DMS79 treated with DMSO at 0.1 percent for 48 hours (cell line): ENCODE measurements around the gene MFNG.

Experiments
- DNase-seq: peaks from one replicate; lab custom pipeline; 2025; lab: John Stamatoyannopoulos, UW

The MFNG gene

DNA sequence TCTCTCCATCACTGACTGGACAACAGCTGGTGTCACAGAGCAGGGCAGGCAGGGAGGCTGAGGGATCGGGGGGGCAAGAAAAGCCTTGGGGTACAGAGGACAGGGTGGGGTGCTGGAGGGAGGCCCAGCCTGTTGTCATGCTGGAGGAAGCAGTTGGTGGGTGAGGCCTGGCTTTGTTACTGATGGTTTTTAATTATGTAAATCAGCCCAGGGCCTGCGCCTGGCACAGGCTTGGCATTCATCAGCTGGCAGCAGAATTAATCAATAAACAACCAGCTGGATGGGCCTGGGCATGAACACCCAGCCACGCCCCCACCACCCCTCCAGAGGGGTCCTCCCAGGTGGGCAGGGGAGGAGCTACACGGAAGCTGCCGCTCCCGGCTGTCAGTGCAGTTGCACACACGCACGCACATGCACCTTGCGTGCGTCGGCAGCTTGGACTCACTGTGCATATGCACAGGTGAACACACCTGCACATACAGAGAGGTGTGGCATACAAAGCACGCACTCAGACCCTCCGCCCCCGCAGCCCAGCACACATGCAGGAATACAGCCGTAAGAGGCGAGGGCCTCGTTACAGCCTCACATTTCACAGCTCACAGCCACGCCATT, 37.6 kb downstream of the MFNG start:
- DNase-seq, result peak; percentile 65

DNA sequence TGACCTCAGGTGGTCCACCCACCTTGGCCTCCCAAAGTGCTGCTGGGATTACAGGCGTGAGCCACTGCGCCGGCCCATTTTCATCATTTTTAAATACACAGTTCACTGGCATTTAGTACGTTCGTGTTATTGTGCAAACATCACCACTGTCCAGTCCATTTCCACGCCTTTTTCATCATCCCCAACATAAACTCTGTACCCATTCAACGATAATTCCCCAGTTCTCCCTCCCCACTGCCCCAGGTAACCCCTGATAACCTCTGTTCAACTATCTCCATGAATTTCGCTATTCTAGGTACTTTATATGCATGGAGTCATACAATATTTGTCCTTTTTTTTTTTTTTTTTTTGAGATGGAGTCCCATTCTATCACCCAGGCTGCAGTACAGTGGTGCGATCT, 40.7 kb downstream of the MFNG start:
- no peak for DNase-seq

DNA sequence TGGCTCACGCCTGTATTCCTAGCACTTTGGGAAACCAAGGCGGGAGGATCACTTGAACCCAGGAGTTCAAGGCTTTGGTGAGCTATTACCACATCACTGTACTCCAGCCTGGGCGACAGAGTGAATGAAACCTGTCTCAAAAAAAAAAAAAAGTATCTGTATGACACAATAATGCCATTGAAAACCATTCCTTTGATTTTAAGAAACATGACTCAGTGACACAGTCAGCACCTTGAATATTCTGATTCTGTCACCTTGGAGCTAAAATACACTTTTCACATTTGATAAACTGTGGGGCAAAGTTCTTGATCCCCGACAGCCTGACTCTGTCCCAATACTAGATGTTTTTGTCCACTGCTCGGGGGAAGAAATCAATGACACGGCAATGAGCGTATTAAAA, 42.2 kb downstream of the MFNG start:
- DNase-seq, result no peak

DNA sequence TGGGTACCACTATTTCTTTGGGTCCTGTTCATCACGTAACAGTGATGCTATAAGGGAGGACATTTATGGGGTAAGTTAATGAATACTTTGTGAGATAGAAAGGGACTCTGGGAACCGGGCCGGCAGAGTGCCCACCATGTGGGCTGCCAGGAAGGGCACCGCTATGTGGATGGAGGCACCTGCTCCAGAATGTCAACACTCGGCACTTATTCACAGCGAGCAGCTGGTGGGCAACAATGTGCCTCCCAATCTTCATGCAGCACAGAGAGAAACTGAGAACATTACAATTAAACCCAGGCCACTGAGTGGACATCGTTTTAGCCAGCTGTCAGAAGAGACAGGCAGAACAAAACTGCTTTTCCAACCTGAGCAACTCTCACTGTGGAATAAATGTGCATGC, 43.1 kb downstream of the MFNG start:
- no peak for DNase-seq

DNA sequence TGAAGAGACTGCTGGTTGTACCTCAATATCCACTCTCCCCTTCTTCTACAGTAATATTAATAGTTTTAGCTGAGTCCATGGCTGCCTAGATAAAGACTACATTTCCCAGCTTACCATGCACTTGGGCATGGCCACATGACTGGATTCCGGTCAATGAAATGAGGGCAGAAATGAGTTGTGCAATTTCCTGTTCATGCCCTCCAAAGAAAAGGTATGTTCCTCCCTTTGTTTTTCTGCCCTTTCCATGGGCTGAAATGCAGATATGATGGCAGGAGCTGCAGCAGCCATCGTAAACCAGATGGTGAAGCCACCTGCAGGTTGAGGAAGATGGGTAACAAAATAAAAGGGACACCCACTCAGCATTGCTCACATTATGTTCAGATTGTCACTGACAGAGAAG, 43.6 kb downstream of the MFNG start:
- no peak for DNase-seq

DNA sequence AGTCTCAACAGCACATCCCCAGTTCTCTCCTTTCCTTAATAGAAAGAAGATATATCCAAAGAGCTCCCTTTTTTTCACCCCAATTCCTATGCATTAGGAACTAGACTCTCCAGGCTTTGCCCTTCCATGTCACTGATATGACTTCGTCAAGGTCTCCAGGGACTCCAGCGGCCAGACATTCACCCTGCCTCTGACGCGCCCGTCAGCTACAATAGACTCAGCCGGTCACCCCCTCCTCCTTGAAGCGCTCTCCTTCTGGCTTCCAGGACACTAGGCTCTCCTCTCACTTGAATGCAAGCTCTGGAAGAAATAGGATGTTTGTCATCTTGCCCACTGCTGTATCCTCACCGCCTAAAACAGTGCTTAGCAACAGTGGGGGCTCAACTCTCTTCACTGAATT, 44.0 kb downstream of the MFNG start:
- DNase-seq, result no peak

DNA sequence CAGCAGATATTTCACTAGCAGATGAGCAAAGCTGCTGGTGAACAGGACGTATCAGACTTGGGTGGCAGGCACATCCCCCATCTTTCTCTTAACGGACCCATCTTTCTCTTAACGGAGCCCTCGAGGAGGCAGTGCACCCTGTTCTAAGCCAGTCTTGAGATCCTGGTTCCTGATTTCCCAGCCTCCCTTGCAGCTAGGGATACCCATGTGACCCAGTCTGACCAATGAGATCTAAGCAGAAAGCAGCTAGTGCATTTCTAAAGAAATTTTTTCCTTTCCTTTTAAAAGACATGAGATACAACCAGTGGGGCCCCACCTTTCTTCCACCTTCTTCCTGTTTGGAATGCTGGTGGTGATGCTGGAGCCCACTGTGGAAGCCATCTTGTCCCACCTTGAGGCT, 45.3 kb downstream of the MFNG start:
- DNase-seq, result no peak

DNA sequence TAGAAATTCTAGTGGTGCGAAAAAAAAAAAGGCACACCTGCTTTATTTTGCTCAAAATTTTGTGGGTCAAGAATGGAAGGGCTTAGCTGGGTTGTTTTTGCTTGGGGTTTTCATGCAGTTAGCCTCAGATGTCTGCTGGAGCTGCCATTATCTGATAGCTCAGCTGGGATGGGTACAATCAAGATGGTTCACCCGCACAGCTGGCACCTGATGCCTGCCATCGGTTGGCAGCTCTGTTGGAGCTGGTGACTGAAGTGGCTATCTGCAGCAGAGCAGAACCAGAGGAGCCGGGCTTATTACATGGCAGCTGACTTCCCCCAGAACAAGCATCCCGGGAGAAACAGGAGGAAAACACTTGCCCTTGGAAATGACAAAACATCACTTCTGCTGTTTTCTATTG, 46.8 kb downstream of the MFNG start:
- peak; percentile 36 for DNase-seq

DNA sequence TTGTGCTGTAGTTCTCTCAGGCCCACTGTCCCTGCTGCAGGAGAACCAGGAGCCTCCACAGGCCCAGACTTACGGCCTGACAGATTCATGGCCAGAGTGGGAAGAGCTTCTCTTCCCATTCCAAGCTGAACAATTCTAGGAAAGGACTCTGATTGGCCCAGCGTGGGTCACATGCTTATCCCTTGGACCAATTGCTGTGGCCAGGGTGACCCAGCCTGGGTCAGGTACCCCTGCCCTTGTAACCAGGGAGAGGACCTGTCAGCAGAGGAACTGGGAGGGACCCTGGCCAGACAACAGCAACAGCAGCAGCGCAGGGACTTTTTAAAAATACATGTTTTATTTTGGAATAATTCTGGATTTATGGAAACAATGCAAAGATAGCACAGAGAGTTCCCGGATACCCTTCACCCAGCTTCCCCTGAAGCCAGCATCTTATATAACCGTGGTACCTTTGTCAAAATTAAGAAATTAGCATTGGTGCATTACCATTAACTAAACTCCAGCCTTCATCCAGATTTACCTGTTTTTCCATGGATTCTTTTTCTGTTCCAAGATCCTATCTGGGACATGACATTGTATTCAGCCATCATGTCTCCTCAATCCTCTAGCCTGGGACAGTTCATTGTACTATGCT, 50.1 kb downstream of the MFNG start:
- no peak for DNase-seq

DNA sequence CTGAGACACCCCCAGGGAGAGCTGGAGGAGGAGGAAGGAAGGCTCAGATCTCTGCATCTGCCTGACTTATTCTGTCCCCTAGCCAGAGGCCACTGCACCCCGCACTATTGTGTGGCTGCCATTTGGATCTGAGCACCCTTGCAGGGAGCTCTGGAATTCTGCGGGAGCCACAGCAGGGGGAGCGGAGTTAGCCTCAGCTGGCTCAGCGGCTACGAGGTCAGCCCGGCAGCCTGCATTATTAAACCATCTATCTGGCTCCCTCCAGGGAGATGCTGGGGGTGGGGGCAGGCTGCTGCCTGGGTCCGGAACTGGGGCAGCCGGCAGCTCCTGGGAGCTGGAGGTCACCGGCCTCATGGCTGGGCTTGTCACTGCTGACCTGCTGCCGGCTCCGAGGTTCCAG, 52.4 kb downstream of the MFNG start:
- no peak for DNase-seq

DNA sequence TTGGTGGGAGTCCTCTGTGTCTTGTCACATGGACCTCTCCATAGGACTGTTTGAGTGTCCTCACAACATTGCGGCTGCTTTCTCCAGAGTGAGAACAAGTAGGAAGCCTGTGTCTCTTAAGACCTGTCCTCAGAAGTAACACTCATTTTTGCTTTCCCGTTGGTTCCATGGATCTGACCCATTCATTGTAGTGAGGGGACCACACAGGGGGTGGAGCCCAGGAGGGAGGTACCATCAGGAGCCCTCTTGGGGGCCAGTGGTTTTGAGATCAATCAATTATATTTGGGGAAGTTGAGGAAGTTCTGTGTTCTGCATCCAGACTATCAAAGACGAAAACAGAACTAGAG, 53.5 kb downstream of the MFNG start:
- DNase-seq, result no peak

DNA sequence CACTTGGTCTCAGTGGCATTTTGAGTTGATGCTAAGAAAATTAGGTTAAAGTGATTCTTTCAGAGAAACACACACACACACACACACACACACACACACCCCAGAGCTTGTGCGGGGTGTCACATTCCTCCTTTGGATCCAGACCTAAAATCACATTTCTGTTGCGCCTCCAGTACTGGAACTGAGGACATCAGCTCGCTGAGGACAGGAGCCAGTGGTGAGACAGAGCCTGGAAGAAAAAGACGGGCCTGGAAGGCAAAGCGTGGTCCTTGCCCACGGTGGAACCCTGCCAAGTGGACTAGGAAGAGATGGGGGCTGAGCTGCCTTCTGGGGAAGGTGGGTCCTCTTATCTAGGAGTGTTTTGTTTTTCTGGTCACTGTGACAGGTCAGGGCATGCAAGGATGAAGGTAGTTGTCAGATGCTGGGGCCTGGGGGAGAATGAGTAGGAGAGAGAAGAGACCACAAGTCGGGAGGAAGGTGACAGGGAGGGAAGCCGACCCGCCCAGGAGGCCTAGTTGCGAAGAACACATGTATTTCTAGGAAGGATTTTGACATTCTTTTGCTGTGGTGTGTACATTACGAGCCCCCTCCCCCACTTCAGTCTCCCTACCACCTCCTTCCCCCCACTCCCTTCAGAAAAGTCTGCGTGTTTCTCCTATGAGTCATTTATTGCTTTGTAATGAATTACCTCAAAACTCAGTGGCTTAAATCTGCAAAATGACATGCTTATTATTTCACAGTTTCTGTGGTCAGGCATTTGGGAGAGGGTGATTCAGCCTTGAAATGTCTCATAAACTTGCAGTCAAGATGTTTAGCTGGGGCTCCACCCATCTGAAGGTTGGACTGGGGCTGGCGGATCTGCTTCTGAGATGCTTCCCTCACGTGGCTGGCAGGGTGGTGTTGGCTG, 54.1 kb downstream of the MFNG start:
- peak; percentile 55 for DNase-seq

DNA sequence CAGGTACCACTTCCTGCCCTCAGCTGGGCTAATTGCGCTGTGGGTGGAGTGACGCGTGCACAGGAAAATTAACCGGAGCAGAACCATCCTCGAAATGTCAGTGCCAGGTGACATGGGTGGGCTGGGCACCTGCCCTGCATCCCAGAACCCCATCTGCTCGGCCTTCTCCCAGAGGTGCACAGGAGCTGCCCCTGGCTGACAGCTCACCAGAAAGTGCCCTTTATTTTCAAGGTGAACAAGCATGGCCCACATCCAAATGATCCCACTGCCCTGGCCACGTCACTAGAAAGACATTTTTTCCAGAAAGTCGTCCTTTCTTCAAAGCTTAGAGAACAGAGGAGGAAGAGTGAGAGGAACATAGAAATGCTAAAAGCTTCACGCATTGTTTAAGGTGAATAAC, 54.8 kb downstream of the MFNG start:
- peak; percentile 27 for DNase-seq

DNA sequence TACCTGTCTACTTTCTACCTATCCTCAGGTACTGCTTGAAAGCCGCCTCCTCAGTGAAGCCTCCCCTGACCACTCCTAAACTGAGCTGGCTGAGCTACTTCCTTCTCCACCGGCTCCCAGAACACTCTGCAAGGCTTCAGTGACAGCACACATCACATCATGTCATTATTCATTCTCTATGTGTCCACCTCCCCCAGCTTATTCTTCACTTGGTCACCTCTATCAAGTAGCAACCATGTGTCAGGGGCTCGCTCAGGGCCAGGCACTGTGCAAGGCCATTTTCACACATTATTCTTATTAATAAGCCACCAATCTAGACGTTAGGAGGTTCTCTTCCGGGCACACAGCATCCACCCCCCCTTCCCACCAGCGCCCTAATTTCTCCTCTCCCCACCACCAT, 55.2 kb downstream of the MFNG start:
- no peak for DNase-seq

DNA sequence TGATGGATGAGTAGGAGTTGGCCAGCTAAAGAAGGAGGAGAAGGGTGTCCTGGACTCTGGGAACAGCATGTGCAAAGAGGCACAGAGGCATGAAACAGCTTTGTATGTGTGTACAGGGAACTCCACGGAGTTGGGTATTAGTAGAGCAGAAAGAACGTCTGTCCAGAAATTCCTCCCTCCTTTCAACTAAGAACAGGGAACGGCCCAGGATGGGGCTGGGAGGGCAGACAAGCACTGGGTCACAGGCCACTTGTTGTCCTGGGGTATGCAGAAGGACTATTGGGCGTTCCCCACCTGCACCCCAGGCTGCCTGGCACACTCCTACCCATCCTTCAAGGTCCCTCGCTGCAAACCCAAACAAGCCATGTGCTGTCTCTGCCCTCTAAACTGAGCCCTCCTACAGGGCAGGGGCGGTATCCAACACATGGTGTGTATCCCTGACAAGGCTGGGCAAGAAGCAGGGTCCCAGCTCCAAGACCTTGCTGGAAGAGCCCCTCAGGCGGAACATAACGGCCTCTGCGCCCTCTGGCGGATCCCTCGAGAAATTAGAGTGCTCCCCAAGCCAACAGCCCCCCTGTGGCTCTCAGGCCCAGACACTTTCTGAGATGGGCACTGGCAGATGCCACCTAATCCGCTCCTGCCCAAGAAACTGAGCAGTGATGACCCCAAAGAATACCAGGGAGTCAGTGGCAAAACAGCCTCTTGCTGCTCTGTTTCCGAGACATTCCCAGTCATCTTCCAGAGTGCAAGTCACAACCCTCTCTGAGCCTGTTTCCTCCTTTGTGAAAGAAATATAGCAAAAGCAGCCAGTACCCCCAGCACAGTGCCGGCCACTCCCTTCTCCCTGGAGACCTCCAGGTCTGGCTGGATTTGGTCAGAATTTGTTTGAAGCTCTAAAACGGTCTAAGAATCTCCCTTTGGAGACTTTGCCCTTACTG, 57.3 kb downstream of the MFNG start:
- no peak for DNase-seq

DNA sequence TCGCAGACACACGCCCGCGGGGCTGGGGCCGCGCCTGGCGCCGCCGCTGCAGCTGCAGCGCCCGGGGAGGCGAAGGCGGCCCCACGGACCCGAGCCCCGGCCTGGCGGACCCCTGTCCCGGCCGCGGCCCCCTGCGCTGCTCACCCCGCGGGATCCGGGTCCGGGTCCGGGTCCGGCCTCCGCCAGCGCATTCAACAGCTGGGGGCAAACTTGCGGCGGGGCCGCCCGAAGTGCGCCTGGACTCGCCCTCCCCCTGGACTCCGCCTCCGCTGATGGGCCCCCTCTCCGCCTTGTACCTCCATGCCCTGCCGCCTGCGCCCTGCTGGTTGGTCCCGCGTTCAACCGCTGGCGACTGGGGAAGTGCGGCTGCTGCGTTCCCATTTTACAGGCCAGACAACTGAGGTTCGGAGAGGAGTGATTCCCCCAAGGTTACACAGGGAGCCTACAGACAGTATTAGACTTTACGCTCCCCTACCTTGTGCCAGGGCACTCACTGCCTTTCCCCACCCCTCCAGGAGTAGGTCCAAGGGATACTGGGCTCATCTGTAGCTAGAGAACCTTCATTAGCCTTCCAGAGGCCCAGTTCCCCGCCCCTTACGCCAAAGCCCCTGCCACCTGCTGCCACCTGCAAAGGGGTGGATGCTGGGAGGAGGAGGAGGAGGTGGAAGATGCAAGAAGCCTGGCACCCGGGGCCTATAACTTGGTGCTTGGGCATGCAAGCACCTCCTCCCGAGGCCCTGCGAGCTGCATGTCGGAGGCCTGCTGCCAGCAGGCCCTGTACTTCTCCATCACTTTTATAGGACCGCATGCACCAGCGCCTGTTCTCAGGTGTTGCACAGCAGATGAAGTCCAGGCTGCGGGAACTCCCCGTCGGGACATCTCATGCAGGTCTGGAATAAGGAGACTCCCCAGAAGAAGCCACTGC, 58.2 kb downstream of the MFNG start:
- no peak for DNase-seq

DNA sequence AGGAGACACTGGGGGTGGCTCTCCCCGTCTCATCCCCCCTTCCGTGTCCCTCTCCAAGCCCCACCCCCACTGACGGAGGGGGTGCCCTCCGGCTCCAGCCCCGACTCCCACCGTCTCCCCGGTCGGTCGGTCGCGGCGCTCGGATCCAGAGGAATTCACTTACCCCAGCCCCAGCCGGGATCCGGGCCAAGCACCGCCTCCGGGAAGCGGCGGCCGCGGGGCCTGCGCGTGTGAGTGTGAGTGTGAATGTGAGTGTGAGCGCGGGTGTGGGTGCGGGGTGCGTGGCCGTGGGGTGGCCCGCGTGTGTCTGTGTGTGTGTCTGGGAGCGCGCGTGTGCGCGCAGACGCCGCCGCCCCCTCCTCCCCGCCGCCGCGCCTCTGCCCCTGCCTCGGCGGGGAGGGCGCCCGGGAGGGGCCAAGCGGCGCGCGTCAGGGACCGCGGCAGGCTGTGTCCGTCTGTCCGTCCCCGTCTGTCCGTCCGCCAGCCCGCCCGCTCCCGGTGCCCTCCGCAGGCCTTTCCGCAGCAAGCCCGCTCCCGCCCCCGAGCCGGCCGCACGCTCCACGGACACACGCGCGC, 59.0 kb downstream of the MFNG start, which contains the start of gene ELFN2:
Gene ELFN2, minus strand, starts transcription at position 345 of the 576 bp plus-strand sequence. CDS start 51,945 bp downstream, outside the sequence.
- no peak for DNase-seq

DNA sequence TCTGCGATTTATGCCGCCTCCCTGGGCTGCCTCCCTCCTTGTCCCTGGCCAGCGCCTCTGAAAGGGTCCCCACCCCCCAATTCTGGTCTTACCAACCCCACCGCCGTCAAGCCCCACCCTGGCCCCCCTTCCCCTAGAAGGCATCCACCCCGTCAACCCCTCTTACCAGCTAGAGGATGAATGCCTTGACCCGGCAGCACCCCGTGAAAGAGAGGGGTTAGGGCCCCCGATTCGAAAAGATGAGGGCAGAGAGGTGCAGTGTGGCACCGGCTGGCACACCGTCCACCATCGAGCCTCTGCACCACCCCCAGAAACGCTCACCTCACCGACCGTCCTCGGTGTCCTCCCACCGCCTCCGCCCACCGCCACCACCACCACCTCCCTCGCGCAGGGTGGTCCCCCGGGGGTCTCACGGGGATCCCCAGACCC, 59.5 kb downstream of the MFNG start:
- no peak for DNase-seq

DNA sequence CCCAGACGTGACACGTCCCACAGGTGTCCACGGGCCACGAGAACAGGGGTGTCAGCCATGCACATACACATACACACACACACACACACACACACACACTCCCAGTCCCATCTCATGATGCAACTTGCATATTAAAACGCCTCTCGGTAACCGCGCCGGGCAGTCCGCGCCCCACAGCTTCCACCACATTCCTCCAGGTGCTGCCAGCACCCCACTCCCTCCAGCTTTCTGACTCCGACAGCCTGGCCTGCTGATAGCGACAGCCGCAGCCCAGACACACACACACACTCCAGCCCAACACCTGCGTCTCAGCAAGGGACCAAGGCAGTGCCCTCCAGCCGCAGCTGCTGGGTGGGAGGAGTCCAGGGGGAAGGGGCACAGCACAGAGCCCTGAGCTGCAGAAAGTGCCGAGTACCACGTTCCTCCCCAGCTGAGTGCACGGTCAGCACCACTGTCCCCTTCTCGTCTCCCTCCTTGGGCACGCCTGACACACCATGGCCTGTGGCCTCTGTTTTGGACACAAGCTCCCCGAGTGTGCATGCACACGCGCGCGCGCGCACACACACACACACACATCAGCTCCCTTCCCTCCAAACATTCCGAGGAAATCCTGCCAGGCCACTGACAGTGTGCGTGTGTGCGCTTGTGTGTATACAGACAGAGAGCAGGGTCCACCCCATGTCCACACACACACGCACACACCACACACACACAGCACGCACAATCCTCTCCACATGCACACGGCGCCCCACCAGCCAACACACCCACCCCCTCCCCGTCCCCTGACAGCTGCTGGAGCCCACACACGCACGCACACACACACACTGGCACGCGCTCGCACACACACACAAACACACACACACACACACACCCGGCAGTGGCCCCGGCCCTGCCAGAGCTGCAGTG, 60.1 kb downstream of the MFNG start:
- peak; percentile 57 for DNase-seq
